Liver (tissue), 9 donors: Measurements from ENCODE around the gene FHOD1. TPM values are rescaled to one million over a fixed set of nuclear protein-coding genes. Genes with fewer than 3 reads are reported as not detected.

ENCODE experiments used
- DNase-seq: peaks from one replicate; pipeline ENCODE4 v3.0.0-alpha.2; 2017; ENCODE audit warnings: low spot score
- H3K27ac ChIP-seq, 2 donors: one replicate each; pipeline ENCODE4 v1.7.0; 2013; ENCODE audit warnings: inconsistent platforms in 2 of 2, low read length in 2 of 2, control low read depth in 1 of 2, low read depth in 1 of 2, mild to moderate bottlenecking in 1 of 2
- H3K27me3 ChIP-seq, 4 donors: one replicate each; pipeline versions ENCODE4 v1.6.1 to v1.7.0; 2013; ENCODE audit warnings: low read length in 3 of 4, inconsistent platforms in 1 of 4, mild to moderate bottlenecking in 1 of 4, moderate library complexity in 1 of 4; ENCODE audit not compliant: control insufficient read depth in 4 of 4, insufficient read depth in 4 of 4
- H3K36me3 ChIP-seq, 4 donors: one replicate each; pipeline versions ENCODE4 v1.6.1 to v1.7.0; 2013; ENCODE audit warnings: low read length in 3 of 4, mild to moderate bottlenecking in 3 of 4, low read depth in 1 of 4, moderate library complexity in 1 of 4; ENCODE audit not compliant: control insufficient read depth in 4 of 4, insufficient read depth in 3 of 4
- H3K4me1 ChIP-seq, 4 donors: one replicate each; pipeline versions ENCODE4 v1.6.1 to v1.7.0; 2013; ENCODE audit warnings: low read length in 3 of 4, mild to moderate bottlenecking in 3 of 4, moderate library complexity in 1 of 4; ENCODE audit not compliant: control insufficient read depth in 4 of 4, insufficient read depth in 4 of 4
- H3K4me3 ChIP-seq, 3 donors: one replicate each; pipeline versions ENCODE4 v1.6.1 to v1.7.0; 2013; ENCODE audit warnings: low read length in 3 of 3, control low read depth in 1 of 3, low read depth in 1 of 3, mild to moderate bottlenecking in 1 of 3
- H3K9ac ChIP-seq, 2 donors: one replicate each; pipeline ENCODE4 v1.7.0; 2013; ENCODE audit warnings: low read length in 2 of 2, mild to moderate bottlenecking in 2 of 2, moderate library complexity in 2 of 2, control low read depth in 1 of 2, low read depth in 1 of 2
- H3K9me3 ChIP-seq, 4 donors: one replicate each; pipeline versions ENCODE4 v1.6.1 to v1.7.0; 2013; ENCODE audit warnings: low read length in 3 of 4; ENCODE audit not compliant: control insufficient read depth in 4 of 4
- ATF3 ChIP-seq: IDR thresholded peaks from 2 replicates; pipeline ENCODE4 v1.6.1; 2016; ENCODE audit warnings: antibody characterized with exemption
- CTCF ChIP-seq: fragments of 150-350 bp; IDR thresholded peaks from 2 replicates; pipeline ENCODE4 v1.5.1; 2017; ENCODE audit warnings: improper control_type of control experiment, low read depth, low read length; ENCODE audit not compliant: missing input control
- EGR1 ChIP-seq, 2 donors: IDR thresholded peaks; 2 replicates each; pipeline ENCODE4 v1.6.1; 2016 to 2018; ENCODE audit warnings: antibody characterized with exemption in 2 of 2, low read depth in 2 of 2
- FOXA1 ChIP-seq: IDR thresholded peaks from 2 replicates; pipeline ENCODE4 v1.6.1; 2016; ENCODE audit warnings: antibody characterized with exemption
- FOXA2 ChIP-seq: IDR thresholded peaks from 2 replicates; pipeline ENCODE4 v1.6.1; 2016; ENCODE audit warnings: antibody characterized with exemption
- GABPA ChIP-seq, 2 donors: IDR thresholded peaks in 1 of 2; conservative IDR thresholded peaks in 1 of 2; 2 replicates each; pipeline ENCODE4 v1.6.1; 2016; ENCODE audit warnings: antibody characterized with exemption in 2 of 2, mild to moderate bottlenecking in 1 of 2, moderate library complexity in 1 of 2
- HNF4A ChIP-seq, 2 donors: conservative IDR thresholded peaks; 2 replicates each; pipeline ENCODE4 v1.6.1; 2016; ENCODE audit warnings: antibody characterized with exemption in 2 of 2, mild to moderate bottlenecking in 2 of 2
- HNF4G ChIP-seq: IDR thresholded peaks from 2 replicates; pipeline ENCODE4 v1.6.1; 2016; ENCODE audit warnings: antibody characterized with exemption
- JUND ChIP-seq, 2 donors: IDR thresholded peaks; 2 replicates each; pipeline ENCODE4 v1.6.1; 2016; ENCODE audit warnings: antibody characterized with exemption in 2 of 2
- MAX ChIP-seq: IDR thresholded peaks from 2 replicates; pipeline ENCODE4 v1.6.1; 2016; ENCODE audit warnings: antibody characterized with exemption
- NR2F2 ChIP-seq: IDR thresholded peaks from 2 replicates; pipeline ENCODE4 v1.6.1; 2016; ENCODE audit warnings: antibody characterized with exemption
- RAD21 ChIP-seq, 2 donors: IDR thresholded peaks; 2 replicates each; pipeline ENCODE4 v1.6.1; 2016; ENCODE audit warnings: antibody characterized with exemption in 2 of 2, mild to moderate bottlenecking in 2 of 2
- REST ChIP-seq: IDR thresholded peaks from 2 replicates; pipeline ENCODE4 v1.6.1; 2016; ENCODE audit warnings: antibody characterized with exemption, mild to moderate bottlenecking
- RXRA ChIP-seq, 2 donors: IDR thresholded peaks; 2 replicates each; pipeline ENCODE4 v1.6.1; 2017 to 2018; ENCODE audit warnings: antibody characterized with exemption in 2 of 2, mild to moderate bottlenecking in 1 of 2
- SP1 ChIP-seq: IDR thresholded peaks from 2 replicates; pipeline ENCODE4 v1.6.1; 2018; ENCODE audit warnings: antibody characterized with exemption, mild to moderate bottlenecking
- TAF1 ChIP-seq: conservative IDR thresholded peaks from 2 replicates; pipeline ENCODE4 v1.6.1; 2016; ENCODE audit warnings: antibody characterized with exemption, mild to moderate bottlenecking
- YY1 ChIP-seq: IDR thresholded peaks from 2 replicates; pipeline ENCODE4 v1.6.1; 2016; ENCODE audit warnings: antibody characterized with exemption, mild to moderate bottlenecking
- WGBS: extraction: QIAGEN DNeasy Blood & Tissue Kit; methylation state at CpG from one replicate; pipeline ENCODE4 v1.1.7; 2013; 5-methylcytosine and 5-hydroxymethylcytosine counted together
- polyA plus RNA-seq, 2 donors: library from polyadenylated mRNA; stranded (reverse) in 1 of 2; unstranded in 1 of 2; fragments of 200-250 nt in 1 of 2; fragments of >200 nt in 1 of 2; fragmentation: Nextera tagmentation in 1 of 2; extraction: Ambion mirVana in 1 of 2; gene quantifications; one replicate each; pipeline versions ENCODE4 v1.2.1 to v1.2.3, GENCODE V29; 2013 to 2015
- total RNA-seq, 2 donors: library from RNA; depleted of rRNA; stranded (reverse); fragments of >200 nt; gene quantifications; one replicate each; pipeline ENCODE4 v1.2.3, GENCODE V29; 2014
- TF ChIP-seq, protein P1 (sequence below): IDR thresholded peaks from 2 replicates; pipeline ENCODE4 v1.6.1; 2016; ENCODE audit warnings: antibody characterized with exemption
- donor health status: healthy.
- donor health status: healthy.
- donor health status: healthy.
- donor health status: healthy.
- donor health status: healthy.

The FHOD1 gene
- total and polyA plus RNA-seq, 4 donors: 2.2 to 6.4 (median 4.1) TPM

- peak within 1 kb of the TSS; percentile 88 to 97 (median 92) for H3K4me3 ChIP-seq
- H3K9me3 ChIP-seq: no peaks in the 10 kb centered on the region
- peak within 1 kb of the TSS; percentile 90 to 96 for H3K9ac ChIP-seq
- peaks cover 8 to 26% (median 22%) of the 10 kb centered on the region in 4 donors for H3K4me1 ChIP-seq
- no peaks in the 10 kb centered on the region for H3K27me3 ChIP-seq
- TF ChIP-seq RXRA (IDR thresholded peaks at IDR 0.05) (no peak), HNF4G (no peak), NR2F2 (no peak), EGR1 (IDR thresholded peaks at IDR 0.05; ENCODE audit: low read depth in 2 of 2) (peak; percentile 84 to 86), ATF3 (no peak), YY1 (peak; percentile 63), TAF1 (no peak), GABPA (IDR thresholded peaks at IDR 0.05 in 1 of 2, conservative IDR thresholded peaks at IDR 0.05 in 1 of 2) (peak; percentile 85 to 95), RAD21 (IDR thresholded peaks at IDR 0.05) (peak in 1 of 2 donors; percentile 40), JUND (IDR thresholded peaks at IDR 0.05) (no peak), FOXA2 (no peak), HNF4A (conservative IDR thresholded peaks at IDR 0.05) (no peak), MAX (no peak), FOXA1 (no peak), REST (no peak), SP1 (peak; percentile 50), CTCF (peak; percentile 2)
- TF ChIP-seq, protein P1, sequence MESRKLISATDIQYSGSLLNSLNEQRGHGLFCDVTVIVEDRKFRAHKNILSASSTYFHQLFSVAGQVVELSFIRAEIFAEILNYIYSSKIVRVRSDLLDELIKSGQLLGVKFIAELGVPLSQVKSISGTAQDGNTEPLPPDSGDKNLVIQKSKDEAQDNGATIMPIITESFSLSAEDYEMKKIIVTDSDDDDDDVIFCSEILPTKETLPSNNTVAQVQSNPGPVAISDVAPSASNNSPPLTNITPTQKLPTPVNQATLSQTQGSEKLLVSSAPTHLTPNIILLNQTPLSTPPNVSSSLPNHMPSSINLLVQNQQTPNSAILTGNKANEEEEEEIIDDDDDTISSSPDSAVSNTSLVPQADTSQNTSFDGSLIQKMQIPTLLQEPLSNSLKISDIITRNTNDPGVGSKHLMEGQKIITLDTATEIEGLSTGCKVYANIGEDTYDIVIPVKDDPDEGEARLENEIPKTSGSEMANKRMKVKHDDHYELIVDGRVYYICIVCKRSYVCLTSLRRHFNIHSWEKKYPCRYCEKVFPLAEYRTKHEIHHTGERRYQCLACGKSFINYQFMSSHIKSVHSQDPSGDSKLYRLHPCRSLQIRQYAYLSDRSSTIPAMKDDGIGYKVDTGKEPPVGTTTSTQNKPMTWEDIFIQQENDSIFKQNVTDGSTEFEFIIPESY: no peak
- under 1% methylated on average over 54 of the region's 54 CpGs for WGBS
- H3K36me3 ChIP-seq: peaks cover 10 to 31% (median 22%) of the 10 kb centered on the region in 4 donors
- DNase-seq: peak; percentile 88
- H3K27ac ChIP-seq: peak within 1 kb of the TSS; percentile 33 to 61
Measured at GRCh38 chr16:67191995-67192681, 55.1 kb downstream of the FHOD1 start, which contains the start of gene E2F4. Gene E2F4, plus strand, starts transcription at chr16:67192155. Its CDS starts 73 bp downstream, at chr16:67192228.
